ENCODE data around the gene NCKAP5.

- TF ChIP-seq, protein P1, sequence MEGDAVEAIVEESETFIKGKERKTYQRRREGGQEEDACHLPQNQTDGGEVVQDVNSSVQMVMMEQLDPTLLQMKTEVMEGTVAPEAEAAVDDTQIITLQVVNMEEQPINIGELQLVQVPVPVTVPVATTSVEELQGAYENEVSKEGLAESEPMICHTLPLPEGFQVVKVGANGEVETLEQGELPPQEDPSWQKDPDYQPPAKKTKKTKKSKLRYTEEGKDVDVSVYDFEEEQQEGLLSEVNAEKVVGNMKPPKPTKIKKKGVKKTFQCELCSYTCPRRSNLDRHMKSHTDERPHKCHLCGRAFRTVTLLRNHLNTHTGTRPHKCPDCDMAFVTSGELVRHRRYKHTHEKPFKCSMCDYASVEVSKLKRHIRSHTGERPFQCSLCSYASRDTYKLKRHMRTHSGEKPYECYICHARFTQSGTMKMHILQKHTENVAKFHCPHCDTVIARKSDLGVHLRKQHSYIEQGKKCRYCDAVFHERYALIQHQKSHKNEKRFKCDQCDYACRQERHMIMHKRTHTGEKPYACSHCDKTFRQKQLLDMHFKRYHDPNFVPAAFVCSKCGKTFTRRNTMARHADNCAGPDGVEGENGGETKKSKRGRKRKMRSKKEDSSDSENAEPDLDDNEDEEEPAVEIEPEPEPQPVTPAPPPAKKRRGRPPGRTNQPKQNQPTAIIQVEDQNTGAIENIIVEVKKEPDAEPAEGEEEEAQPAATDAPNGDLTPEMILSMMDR (IDR thresholded peaks at IDR 0.05) = no peak
- TF ChIP-seq POLR2A (IDR thresholded peaks at IDR 0.05) = no peak
Observed at GRCh38 chr2:133508546-133509165, 59.6 kb downstream of the NCKAP5 start.
